Mucosa of descending colon (tissue), 3 donors: ENCODE data around the gene ZBTB48. TPM values are rescaled to one million over a fixed set of nuclear protein-coding genes. Genes with fewer than 3 reads are reported as not detected.

ENCODE experiments used
- ATAC-seq: fragments of 200-7000 bp; cut with Tn5 transposase; one replicate; pipeline ENCODE4 v1.9.1; 2020; ENCODE audit warnings: mild to moderate bottlenecking, moderate library complexity
- DNase-seq, 3 donors: peaks; one replicate each; pipeline ENCODE4 v3.0.0-alpha.2; 2020
- H3K36me3 ChIP-seq: fragments of 200-600 bp; one replicate; pipeline ENCODE4 v1.8.0; 2021; ENCODE audit warnings: low read depth, mild to moderate bottlenecking
- H3K4me1 ChIP-seq: fragments of 200-600 bp; one replicate; pipeline ENCODE4 v1.8.0; 2021; ENCODE audit warnings: low read depth, mild to moderate bottlenecking
- H3K4me3 ChIP-seq: fragments of 200-600 bp; one replicate; pipeline ENCODE4 v1.8.0; 2021; ENCODE audit warnings: mild to moderate bottlenecking
- H3K9me3 ChIP-seq: fragments of 200-600 bp; one replicate; pipeline ENCODE4 v1.8.0; 2021; ENCODE audit warnings: mild to moderate bottlenecking
- intact Hi-C, 2 donors: fragments of 100-400 bp; cut with DNase I in 1 of 2; cut with micrococcal nuclease in 1 of 2; formaldehyde crosslinking; loops; one replicate each; pipeline versions ENCODE4 v1.11.0 to v1.11.1; 2022; cut with DNase I, micrococcal nuclease
- total RNA-seq, 3 donors: library from RNA; stranded (reverse); fragmentation: NEBNext Ultra II Directional in 2 of 3; extraction: Animal tissue kit (Norgen Biotek cat#: 25700) in 2 of 3; gene quantifications; one replicate each; pipeline versions ENCODE4 v1.2.1 to v1.2.4, GENCODE V29; 2021 to 2023
- TF ChIP-seq, protein P1 (sequence below): fragments of 200-600 bp; IDR thresholded peaks from one replicate; pipeline ENCODE4 v1.8.0; 2022; ENCODE audit warnings: antibody characterized with exemption, mild to moderate bottlenecking
- donor health status: DM: no; HTN: no; CAD: no; lungs with moderate emphysema.
- donor health status: DM: no; HTN: no; CAD: no.
- donor health status: DM: no; HTN: yes; CAD: no.

The ZBTB48 gene
- total RNA-seq, 3 donors from 2014 or later: 36.8 to 53.9 (median 42.3) TPM

DNA sequence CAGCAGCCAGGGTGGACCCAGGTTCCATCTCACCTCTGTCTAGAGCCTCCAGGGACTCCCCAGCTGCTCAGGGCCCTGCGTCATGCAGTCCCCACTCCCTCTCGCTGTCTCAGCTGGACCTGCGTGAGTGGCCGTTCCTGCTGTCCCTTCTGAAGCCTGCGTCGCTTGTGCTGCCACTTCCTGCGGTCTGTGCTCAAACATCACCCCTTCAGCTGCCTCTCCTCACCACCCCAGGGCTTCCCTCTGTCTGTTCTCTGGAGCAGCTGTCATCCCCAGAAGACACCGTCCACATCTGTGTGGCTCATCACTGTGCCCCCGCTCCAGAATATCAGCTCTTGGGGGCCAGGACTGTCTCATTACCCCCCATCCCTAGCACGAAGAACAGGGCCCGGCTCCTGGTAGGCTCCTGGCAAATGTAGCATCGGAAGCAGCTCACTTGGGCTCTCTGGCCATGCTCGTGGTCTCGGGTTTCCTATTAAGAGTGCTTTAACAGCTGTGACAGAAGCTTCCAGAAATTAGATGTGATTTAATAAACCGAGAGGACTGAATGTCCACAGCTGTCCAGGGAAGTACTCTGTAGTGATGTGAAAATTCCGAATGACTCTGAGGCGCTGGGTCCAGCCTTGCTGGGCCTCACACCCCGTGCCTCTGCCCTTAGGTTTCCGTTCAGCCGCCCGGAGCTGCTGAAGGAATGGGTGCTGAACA is 48.2 kb downstream of the ZBTB48 start:
- DNase-seq: no peak
- TF ChIP-seq, protein P1, sequence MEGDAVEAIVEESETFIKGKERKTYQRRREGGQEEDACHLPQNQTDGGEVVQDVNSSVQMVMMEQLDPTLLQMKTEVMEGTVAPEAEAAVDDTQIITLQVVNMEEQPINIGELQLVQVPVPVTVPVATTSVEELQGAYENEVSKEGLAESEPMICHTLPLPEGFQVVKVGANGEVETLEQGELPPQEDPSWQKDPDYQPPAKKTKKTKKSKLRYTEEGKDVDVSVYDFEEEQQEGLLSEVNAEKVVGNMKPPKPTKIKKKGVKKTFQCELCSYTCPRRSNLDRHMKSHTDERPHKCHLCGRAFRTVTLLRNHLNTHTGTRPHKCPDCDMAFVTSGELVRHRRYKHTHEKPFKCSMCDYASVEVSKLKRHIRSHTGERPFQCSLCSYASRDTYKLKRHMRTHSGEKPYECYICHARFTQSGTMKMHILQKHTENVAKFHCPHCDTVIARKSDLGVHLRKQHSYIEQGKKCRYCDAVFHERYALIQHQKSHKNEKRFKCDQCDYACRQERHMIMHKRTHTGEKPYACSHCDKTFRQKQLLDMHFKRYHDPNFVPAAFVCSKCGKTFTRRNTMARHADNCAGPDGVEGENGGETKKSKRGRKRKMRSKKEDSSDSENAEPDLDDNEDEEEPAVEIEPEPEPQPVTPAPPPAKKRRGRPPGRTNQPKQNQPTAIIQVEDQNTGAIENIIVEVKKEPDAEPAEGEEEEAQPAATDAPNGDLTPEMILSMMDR: no peak
- Histone ChIP-seq H3K4me1 (peaks cover 6% of the 10 kb centered on the region), H3K9me3 (no peaks in the 10 kb centered on the region), H3K36me3 (no peaks in the 10 kb centered on the region), H3K4me3 (no peak overlapping the region)
- intact Hi-C loops: no loop called here
- ATAC-seq: no peak

DNA sequence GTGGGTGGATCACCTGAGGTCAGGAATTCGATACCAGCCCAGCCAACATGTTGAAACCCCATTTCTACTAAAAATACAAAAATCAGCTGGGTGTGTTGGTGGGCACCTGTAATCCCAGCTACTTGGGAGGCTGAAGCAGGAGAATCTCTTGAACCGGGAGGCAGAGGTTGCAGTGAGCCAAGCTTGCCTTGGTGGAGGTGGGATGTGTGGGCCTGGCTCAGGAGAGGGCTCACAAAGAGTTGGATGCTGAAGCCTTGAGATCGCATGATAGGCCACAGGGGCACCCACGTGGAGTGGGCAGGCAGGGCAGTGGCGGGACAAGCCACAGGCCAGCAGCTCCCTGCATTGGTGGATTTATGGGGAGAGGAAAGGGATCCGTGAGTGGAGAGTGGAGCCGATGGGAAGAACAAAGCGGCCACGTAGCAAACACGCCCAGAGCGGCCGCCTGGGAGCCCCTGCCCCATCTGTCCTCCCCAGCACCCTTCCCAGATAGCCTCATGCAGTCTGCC is 49.2 kb downstream of the ZBTB48 start:
- H3K36me3 ChIP-seq: no peaks in the 10 kb centered on the region
- ATAC-seq (no peak), DNase-seq (no peak)
- TF ChIP-seq, protein P1: no peak
- H3K4me1 ChIP-seq: peaks cover 6% of the 10 kb centered on the region
- intact Hi-C loops: no loop called here
- no peaks in the 10 kb centered on the region for H3K9me3 ChIP-seq
- no peak overlapping the region for H3K4me3 ChIP-seq

DNA sequence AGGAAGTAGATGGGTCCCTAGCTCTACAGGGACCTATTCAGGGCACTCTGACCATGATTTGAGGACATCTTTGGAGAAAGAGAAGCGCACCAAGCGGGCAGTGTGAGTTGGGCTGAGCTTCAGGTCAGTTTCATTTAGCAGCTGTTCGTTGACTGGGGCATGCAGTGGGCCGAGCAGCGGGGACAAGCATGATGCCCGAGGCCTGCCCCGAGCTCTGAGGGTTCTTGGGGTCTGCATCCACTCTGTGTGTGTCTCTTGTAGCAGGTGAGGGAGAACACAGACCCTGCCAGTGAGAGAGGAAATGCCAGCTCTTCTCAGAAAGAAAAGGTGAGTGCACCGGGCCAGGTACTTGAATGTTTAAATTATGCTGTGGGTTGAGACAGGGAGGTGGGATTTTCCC is 50.2 kb downstream of the ZBTB48 start:
- Histone ChIP-seq H3K36me3 (no peaks in the 10 kb centered on the region), H3K4me3 (no peak overlapping the region), H3K9me3 (no peaks in the 10 kb centered on the region), H3K4me1 (peaks cover 6% of the 10 kb centered on the region)
- ATAC-seq (no peak), DNase-seq (no peak)
- intact Hi-C loops: no loop called here
- TF ChIP-seq, protein P1: no peak

DNA sequence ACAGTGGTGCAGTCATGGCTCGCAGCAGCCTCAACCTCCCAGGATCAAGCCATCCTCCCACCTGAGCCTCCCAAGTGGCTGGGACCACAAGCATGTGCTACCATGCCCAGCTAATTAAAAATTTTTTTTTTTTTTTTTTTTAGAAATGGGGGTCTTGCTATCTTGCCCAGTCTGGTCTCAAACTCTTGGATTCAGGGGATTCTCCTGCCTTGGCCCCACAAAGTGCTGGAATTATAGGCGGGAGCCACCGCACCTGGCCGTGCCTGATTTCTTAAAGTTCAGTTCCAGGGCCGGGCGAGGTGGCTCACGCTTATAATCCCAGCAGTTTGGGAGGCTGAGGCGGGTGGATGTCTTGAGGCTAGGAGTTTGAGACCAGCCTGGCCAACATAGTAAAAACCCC is 51.3 kb downstream of the ZBTB48 start:
- Histone ChIP-seq H3K4me1 (peaks cover 4% of the 10 kb centered on the region), H3K4me3 (no peak overlapping the region), H3K9me3 (no peaks in the 10 kb centered on the region), H3K36me3 (no peaks in the 10 kb centered on the region)
- TF ChIP-seq, protein P1: no peak
- intact Hi-C loops: no loop called here
- DNase-seq (no peak), ATAC-seq (no peak)

DNA sequence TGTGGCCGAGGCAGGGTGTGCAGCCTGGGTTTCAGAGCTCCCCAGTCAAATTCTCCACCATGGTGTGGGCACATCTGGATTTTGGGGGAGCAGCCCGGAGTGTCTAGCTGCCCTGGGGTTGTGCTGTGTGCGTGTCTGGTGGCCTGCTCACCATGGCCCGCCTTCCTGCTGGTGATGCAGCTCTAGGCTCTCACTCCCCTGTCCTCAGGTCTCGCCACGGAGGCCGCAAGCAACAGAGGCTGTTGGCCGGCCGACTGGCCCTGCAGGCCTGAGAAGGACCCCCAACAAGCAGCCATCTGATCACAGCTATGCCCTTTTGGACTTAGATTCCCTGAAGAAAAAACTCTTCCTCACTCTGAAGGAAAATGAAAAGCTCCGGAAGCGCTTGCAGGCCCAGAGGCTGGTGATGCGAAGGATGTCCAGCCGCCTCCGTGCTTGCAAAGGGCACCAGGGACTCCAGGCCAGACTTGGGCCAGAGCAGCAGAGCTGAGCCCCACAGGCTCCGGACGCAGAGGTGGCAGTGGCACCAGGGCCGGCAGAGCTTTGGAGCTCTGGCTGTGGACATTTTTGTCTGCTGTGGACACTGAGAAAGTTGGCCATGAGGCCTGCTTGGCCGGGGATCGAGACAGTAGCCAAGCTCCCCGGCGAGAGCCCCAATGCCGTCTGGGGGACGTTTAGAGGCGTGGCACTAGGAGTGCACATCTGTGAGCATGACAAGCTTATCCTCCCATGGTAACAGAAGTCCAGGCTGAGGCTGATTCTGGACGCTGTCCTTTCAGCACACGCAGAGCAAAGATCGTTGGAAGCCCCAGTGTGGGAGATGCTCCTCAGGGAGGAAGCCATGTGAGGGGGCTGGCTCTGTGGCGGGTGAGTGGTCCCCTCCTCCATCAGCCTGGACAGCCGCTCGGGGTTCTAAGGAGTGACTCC is 53.1 kb downstream of the ZBTB48 start:
- intact Hi-C loops: no loop called here
- no peaks in the 10 kb centered on the region for H3K9me3 ChIP-seq
- ATAC-seq (no peak), DNase-seq (no peak)
- no peaks in the 10 kb centered on the region for H3K36me3 ChIP-seq
- H3K4me3 ChIP-seq: no peak overlapping the region
- TF ChIP-seq, protein P1: no peak
- no peaks in the 10 kb centered on the region for H3K4me1 ChIP-seq
